Activated CD8-positive, alpha-beta T cell treated with anti-CD3 and anti-CD28 coated beads for 36 hours (primary cell): ENCODE measurements around the gene NTN5. TPM values are rescaled to one million over a fixed set of nuclear protein-coding genes. Genes with fewer than 3 reads are reported as not detected.
A peak's percentile ranks its signal among the peaks of the same experiment; 100 is the strongest.
"Not testable (repeated sequence)": the region's sequence is repeated elsewhere in the genome, so short reads cannot be mapped to it uniquely, and the experiment has no call there.

Experiments
- ATAC-seq: fragments of 200-7000 bp; cut with Tn5 transposase; one replicate; pipeline ENCODE4 v1.10.0; 2021; ENCODE audit warnings: mild to moderate bottlenecking, moderate library complexity
- CTCF ChIA-PET: fragments of 350-600 bp; sonication (Branson Sonifier 250); formaldehyde crosslinking; loops from one replicate; lab custom pipeline; 2021; ENCODE audit warnings: antibody characterized with exemption; lab: Charles Lee
- POLR2A ChIA-PET: fragments of 350-600 bp; sonication (Branson Sonifier 250); formaldehyde crosslinking; loops from one replicate; lab custom pipeline; 2021; ENCODE audit warnings: antibody characterized with exemption; lab: Charles Lee
- DNase-seq: peaks from one replicate; pipeline ENCODE4 v3.0.0-alpha.2; 2020
- H3K27ac Mint-ChIP-seq: one replicate; pipeline ENCODE4 v1.8.0; 2021; ENCODE audit warnings: mild to moderate bottlenecking, mixed read lengths
- H3K27me3 Mint-ChIP-seq: one replicate; pipeline ENCODE4 v1.8.0; 2021; ENCODE audit warnings: mixed read lengths
- H3K36me3 Mint-ChIP-seq: one replicate; pipeline ENCODE4 v1.8.0; 2021; ENCODE audit warnings: low read depth, mixed read lengths
- H3K4me1 Mint-ChIP-seq: one replicate; pipeline ENCODE4 v1.8.0; 2021; ENCODE audit warnings: low read depth, mixed read lengths
- H3K4me3 Mint-ChIP-seq: one replicate; pipeline ENCODE4 v1.8.0; 2021; ENCODE audit warnings: mild to moderate bottlenecking, moderate library complexity, mixed read lengths
- H3K9me3 Mint-ChIP-seq: one replicate; pipeline ENCODE4 v1.8.0; 2021; ENCODE audit warnings: mixed read lengths
- CTCF ChIP-seq: fragments of 200-600 bp; IDR thresholded peaks from one replicate; pipeline ENCODE4 v1.8.0; 2022; ENCODE audit warnings: antibody characterized with exemption, mild to moderate bottlenecking
- intact Hi-C: fragments of 100-400 bp; cut with micrococcal nuclease; formaldehyde crosslinking; loops from one replicate; pipeline ENCODE4 v1.10.0; 2022
- total RNA-seq, 2 experiments: library from RNA; stranded (reverse); gene quantifications; one replicate each; pipeline ENCODE4 v1.2.3, GENCODE V29; 2021

The NTN5 gene
- total RNA-seq, 2 experiments from 2014 or later, result 0.16 to 0.83 TPM

- no peaks in the 10 kb centered on the region for H3K36me3 Mint-ChIP-seq
- H3K4me1 Mint-ChIP-seq, result no peaks in the 10 kb centered on the region
- no peak overlapping the region for H3K4me3 Mint-ChIP-seq
- ATAC-seq, result no peak
- H3K27me3 Mint-ChIP-seq, result no peaks in the 10 kb centered on the region
- no peaks in the 10 kb centered on the region for H3K9me3 Mint-ChIP-seq
- ChIA-PET CTCF (interaction anchor here (1.2 to 1.5 kb wide), 2 partner anchors 12 to 51 kb away, joined by 3 to 7 read pairs; no protein-coding TSS in a partner anchor), POLR2A (no interaction called here)
- intact Hi-C loops, result no loop called here
- TF ChIP-seq CTCF, result no peak
- no peak for DNase-seq
- no peak overlapping the region for H3K27ac Mint-ChIP-seq
Measured at GRCh38 chr19:48687776-48688175, 15.0 kb upstream of the NTN5 start.

GRCh38 chr19:48686637-48687036 lies 13.8 kb upstream of the NTN5 start:
- H3K27ac Mint-ChIP-seq, intact Hi-C loops, H3K9me3 Mint-ChIP-seq, H3K27me3 Mint-ChIP-seq, ATAC-seq, H3K36me3 Mint-ChIP-seq, H3K4me3 Mint-ChIP-seq, DNase-seq, CTCF ChIA-PET, H3K4me1 Mint-ChIP-seq, POLR2A ChIA-PET: not testable (repeated sequence)

- ATAC-seq (no peak), DNase-seq (no peak)
- no peaks in the 10 kb centered on the region for H3K36me3 Mint-ChIP-seq
- H3K27me3 Mint-ChIP-seq, result no peaks in the 10 kb centered on the region
- no peaks in the 10 kb centered on the region for H3K4me1 Mint-ChIP-seq
- ChIA-PET CTCF (no interaction called here), POLR2A (no interaction called here)
- no peak overlapping the region for H3K4me3 Mint-ChIP-seq
- intact Hi-C loops, result no loop called here
- no peak overlapping the region for H3K27ac Mint-ChIP-seq
- no peaks in the 10 kb centered on the region for H3K9me3 Mint-ChIP-seq
- TF ChIP-seq CTCF, result no peak
Measured at GRCh38 chr19:48686088-48686487, 13.3 kb upstream of the NTN5 start.

- H3K27ac Mint-ChIP-seq, result no peak overlapping the region
- no peak overlapping the region for H3K4me3 Mint-ChIP-seq
- no peaks in the 10 kb centered on the region for H3K9me3 Mint-ChIP-seq
- DNase-seq (no peak), ATAC-seq (no peak)
- H3K4me1 Mint-ChIP-seq, result no peaks in the 10 kb centered on the region
- H3K36me3 Mint-ChIP-seq, result no peaks in the 10 kb centered on the region
- intact Hi-C loops, result no loop called here
- TF ChIP-seq CTCF, result no peak
- no peaks in the 10 kb centered on the region for H3K27me3 Mint-ChIP-seq
- POLR2A ChIA-PET, result no interaction called here
- CTCF ChIA-PET, result no interaction called here
Measured at GRCh38 chr19:48685583-48685982, 12.8 kb upstream of the NTN5 start.

GRCh38 chr19:48683349-48683748 lies 10.5 kb upstream of the NTN5 start:
- peak; percentile 41 for DNase-seq
- ATAC-seq, result peak; percentile 37
- Mint-ChIP-seq H3K4me1 (no peaks in the 10 kb centered on the region), H3K36me3 (no peaks in the 10 kb centered on the region), H3K27me3 (no peaks in the 10 kb centered on the region), H3K4me3 (peak overlapping the region; percentile 17), H3K27ac (no peak overlapping the region), H3K9me3 (no peaks in the 10 kb centered on the region)
- TF ChIP-seq CTCF, result no peak
- ChIA-PET CTCF (interaction anchor here (1.8 kb wide), 1 partner anchor 9 kb away, joined by 6 read pairs; no protein-coding TSS in a partner anchor), POLR2A (no interaction called here)
- intact Hi-C loops, result no loop called here

- no peaks in the 10 kb centered on the region for H3K36me3 Mint-ChIP-seq
- ChIA-PET POLR2A (no interaction called here), CTCF (interaction anchor here (1.0 kb wide), 1 partner anchor 107 kb away, joined by 3 read pairs; no protein-coding TSS in a partner anchor)
- DNase-seq (peak; percentile 35), ATAC-seq (peak; percentile 45)
- no peak overlapping the region for H3K4me3 Mint-ChIP-seq
- H3K9me3 Mint-ChIP-seq, result no peaks in the 10 kb centered on the region
- H3K27me3 Mint-ChIP-seq, result no peaks in the 10 kb centered on the region
- intact Hi-C loops, result no loop called here
- no peaks in the 10 kb centered on the region for H3K4me1 Mint-ChIP-seq
- H3K27ac Mint-ChIP-seq, result no peak overlapping the region
- no peak for TF ChIP-seq CTCF
Measured at GRCh38 chr19:48681127-48681470, 8.3 kb upstream of the NTN5 start.
